SK-N-SH (cell line): ENCODE measurements around the gene REN.

Source experiments
- EZH2phosphoT487 ChIP-seq: fragments of 200-600 bp; sonication (generic); IDR thresholded peaks from 2 replicates; pipeline ENCODE4 v1.6.1; 2017; ENCODE audit warnings: low read depth, mixed run types, mild to moderate bottlenecking, antibody characterized with exemption, moderate library complexity, borderline replicate concordance
- GABPA ChIP-seq: IDR thresholded peaks from 2 replicates; pipeline ENCODE4 v1.4.0; 2012; ENCODE audit warnings: low read depth, mild to moderate bottlenecking
- JUND ChIP-seq: IDR thresholded peaks from 2 replicates; pipeline ENCODE4 v1.4.0; 2012
- MAX ChIP-seq: IDR thresholded peaks from 2 replicates; pipeline ENCODE4 v1.4.0; 2012; ENCODE audit warnings: low read depth
- POLR2AphosphoS5 ChIP-seq: IDR thresholded peaks from 2 replicates; pipeline ENCODE4 v1.6.1; 2012; ENCODE audit warnings: low read depth, low read length
- RXRA ChIP-seq: IDR thresholded peaks from 2 replicates; pipeline ENCODE4 v1.4.0; 2012; ENCODE audit warnings: low read depth, mild to moderate bottlenecking, borderline replicate concordance
- TAF1 ChIP-seq: IDR thresholded peaks from 2 replicates; pipeline ENCODE4 v1.6.1; 2012; ENCODE audit warnings: low read depth, mild to moderate bottlenecking, low read length, moderate library complexity, borderline replicate concordance
- TF ChIP-seq, protein P1 (sequence below): IDR thresholded peaks from 2 replicates; pipeline ENCODE4 v1.6.1; 2012; ENCODE audit warnings: mild to moderate bottlenecking, low read depth, low read length, moderate library complexity
- TF ChIP-seq, protein P2 (sequence below): fragments of 200-600 bp; sonication (generic); IDR thresholded peaks from 2 replicates; pipeline ENCODE4 v1.6.1; 2017; ENCODE audit warnings: antibody characterized with exemption, mild to moderate bottlenecking, moderate library complexity
- TF ChIP-seq, protein P3 (sequence below): fragments of 150-350 bp; IDR thresholded peaks from 2 replicates; pipeline ENCODE4 v1.6.1; 2017; ENCODE audit warnings: antibody characterized with exemption, low read length, low read depth, borderline replicate concordance

DNA sequence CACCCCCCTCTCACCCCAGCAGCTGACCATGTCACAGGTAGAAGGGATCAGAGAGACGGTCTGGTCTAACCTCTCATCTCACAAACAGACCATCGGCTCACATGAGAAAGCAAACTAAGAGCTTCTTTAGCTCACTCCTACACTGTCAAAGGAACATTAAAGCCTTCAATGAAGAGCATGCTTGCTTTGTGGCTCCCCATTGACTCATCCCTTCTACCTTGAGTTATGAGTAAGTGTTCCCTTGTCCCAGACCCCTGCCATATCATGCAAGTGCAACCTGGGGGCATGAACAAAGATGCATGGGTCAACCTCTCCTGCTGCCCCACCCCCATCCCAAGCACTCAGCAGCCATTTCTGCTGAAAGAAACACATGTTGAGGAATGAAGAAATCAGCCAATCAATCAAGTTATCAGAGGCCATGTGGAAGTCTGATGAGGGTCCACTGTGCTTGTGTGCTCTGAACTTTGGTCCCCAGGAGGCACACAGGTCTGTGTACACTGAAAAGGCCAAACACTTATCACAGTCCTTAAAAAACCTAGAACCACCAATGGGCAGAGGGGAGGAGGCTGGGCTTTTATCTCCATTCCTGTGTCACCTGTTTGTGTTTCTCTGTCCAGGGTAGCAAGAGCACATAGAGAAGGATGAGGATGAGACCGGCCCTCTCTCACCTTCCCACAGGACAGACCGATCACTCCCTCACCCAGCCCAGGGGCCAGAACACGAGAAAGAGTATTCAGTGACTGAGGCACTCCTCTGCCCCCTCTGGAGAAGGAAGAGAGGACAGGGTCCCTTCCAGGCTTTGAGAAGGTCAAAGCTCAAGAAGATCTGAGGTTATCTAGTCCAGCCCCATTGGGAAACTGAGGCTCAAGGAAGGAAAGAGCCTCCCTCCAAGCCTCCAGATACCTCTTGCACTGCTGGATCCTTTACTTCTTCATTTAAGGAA lies 23.8 kb downstream of the REN start:
- no peak for TF ChIP-seq MAX
- no peak for TF ChIP-seq JUND
- no peak for TF ChIP-seq TAF1
- no peak for TF ChIP-seq RXRA
- TF ChIP-seq, protein P1, sequence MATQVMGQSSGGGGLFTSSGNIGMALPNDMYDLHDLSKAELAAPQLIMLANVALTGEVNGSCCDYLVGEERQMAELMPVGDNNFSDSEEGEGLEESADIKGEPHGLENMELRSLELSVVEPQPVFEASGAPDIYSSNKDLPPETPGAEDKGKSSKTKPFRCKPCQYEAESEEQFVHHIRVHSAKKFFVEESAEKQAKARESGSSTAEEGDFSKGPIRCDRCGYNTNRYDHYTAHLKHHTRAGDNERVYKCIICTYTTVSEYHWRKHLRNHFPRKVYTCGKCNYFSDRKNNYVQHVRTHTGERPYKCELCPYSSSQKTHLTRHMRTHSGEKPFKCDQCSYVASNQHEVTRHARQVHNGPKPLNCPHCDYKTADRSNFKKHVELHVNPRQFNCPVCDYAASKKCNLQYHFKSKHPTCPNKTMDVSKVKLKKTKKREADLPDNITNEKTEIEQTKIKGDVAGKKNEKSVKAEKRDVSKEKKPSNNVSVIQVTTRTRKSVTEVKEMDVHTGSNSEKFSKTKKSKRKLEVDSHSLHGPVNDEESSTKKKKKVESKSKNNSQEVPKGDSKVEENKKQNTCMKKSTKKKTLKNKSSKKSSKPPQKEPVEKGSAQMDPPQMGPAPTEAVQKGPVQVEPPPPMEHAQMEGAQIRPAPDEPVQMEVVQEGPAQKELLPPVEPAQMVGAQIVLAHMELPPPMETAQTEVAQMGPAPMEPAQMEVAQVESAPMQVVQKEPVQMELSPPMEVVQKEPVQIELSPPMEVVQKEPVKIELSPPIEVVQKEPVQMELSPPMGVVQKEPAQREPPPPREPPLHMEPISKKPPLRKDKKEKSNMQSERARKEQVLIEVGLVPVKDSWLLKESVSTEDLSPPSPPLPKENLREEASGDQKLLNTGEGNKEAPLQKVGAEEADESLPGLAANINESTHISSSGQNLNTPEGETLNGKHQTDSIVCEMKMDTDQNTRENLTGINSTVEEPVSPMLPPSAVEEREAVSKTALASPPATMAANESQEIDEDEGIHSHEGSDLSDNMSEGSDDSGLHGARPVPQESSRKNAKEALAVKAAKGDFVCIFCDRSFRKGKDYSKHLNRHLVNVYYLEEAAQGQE: no peak
- TF ChIP-seq, protein P2, sequence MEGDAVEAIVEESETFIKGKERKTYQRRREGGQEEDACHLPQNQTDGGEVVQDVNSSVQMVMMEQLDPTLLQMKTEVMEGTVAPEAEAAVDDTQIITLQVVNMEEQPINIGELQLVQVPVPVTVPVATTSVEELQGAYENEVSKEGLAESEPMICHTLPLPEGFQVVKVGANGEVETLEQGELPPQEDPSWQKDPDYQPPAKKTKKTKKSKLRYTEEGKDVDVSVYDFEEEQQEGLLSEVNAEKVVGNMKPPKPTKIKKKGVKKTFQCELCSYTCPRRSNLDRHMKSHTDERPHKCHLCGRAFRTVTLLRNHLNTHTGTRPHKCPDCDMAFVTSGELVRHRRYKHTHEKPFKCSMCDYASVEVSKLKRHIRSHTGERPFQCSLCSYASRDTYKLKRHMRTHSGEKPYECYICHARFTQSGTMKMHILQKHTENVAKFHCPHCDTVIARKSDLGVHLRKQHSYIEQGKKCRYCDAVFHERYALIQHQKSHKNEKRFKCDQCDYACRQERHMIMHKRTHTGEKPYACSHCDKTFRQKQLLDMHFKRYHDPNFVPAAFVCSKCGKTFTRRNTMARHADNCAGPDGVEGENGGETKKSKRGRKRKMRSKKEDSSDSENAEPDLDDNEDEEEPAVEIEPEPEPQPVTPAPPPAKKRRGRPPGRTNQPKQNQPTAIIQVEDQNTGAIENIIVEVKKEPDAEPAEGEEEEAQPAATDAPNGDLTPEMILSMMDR: no peak
- no peak for TF ChIP-seq GABPA
- TF ChIP-seq EZH2phosphoT487: no peak
- TF ChIP-seq POLR2AphosphoS5: no peak
- TF ChIP-seq, protein P3, sequence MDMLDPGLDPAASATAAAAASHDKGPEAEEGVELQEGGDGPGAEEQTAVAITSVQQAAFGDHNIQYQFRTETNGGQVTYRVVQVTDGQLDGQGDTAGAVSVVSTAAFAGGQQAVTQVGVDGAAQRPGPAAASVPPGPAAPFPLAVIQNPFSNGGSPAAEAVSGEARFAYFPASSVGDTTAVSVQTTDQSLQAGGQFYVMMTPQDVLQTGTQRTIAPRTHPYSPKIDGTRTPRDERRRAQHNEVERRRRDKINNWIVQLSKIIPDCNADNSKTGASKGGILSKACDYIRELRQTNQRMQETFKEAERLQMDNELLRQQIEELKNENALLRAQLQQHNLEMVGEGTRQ: no peak
